Upper lobe of left lung (tissue), 6 donors: ENCODE results near the gene MAP1S. TPM values are rescaled to one million over a fixed set of nuclear protein-coding genes. Genes with fewer than 3 reads are reported as not detected.
"Not testable (repeated sequence)": the region's sequence is repeated elsewhere in the genome, so short reads cannot be mapped to it uniquely, and the experiment has no call there.

ENCODE experiments used
- ATAC-seq, 2 donors: fragments of 200-7000 bp; cut with Tn5 transposase; one replicate each; pipeline ENCODE4 v1.9.1; 2022; ENCODE audit warnings: mild to moderate bottlenecking in 2 of 2, moderate library complexity in 2 of 2; ENCODE audit not compliant: low FRiP score in 2 of 2
- DNase-seq, 2 donors: peaks; one replicate each; pipeline ENCODE4 v3.0.0-alpha.2; 2019 to 2020
- H3K27ac ChIP-seq, 4 donors: fragments of 200-600 bp; sonication (generic); one replicate each; pipeline ENCODE4 v1.5.1; 2016 to 2019
- H3K27me3 ChIP-seq, 4 donors: fragments of 200-600 bp; sonication (generic); one replicate each; pipeline ENCODE4 v1.5.1; 2017 to 2019
- H3K36me3 ChIP-seq, 4 donors: fragments of 200-600 bp; sonication (generic); one replicate each; pipeline ENCODE4 v1.5.1; 2016 to 2019
- H3K4me1 ChIP-seq, 4 donors: fragments of 200-600 bp; sonication (generic); one replicate each; pipeline ENCODE4 v1.5.1; 2018 to 2019
- H3K4me3 ChIP-seq, 4 donors: fragments of 200-600 bp; sonication (generic); one replicate each; pipeline ENCODE4 v1.5.1; 2017 to 2019; ENCODE audit warnings: mild to moderate bottlenecking in 2 of 4, moderate library complexity in 1 of 4
- H3K9me3 ChIP-seq, 4 donors: fragments of 200-600 bp; sonication (generic); one replicate each; pipeline ENCODE4 v1.5.1; 2018 to 2019
- CTCF ChIP-seq, 6 experiments: fragments of 450-650 bp in 4 of 6; fragments of 200-600 bp in 2 of 6; sonication (generic) in 2 of 6; IDR thresholded peaks; one replicate each; pipeline ENCODE4 v1.5.1; 2016 to 2019; ENCODE audit warnings: antibody characterized with exemption in 6 of 6
- EP300 ChIP-seq, 4 donors: sonication (generic); formaldehyde crosslinking; IDR thresholded peaks; one replicate each; pipeline ENCODE4 v1.5.1; 2017; ENCODE audit warnings: antibody characterized with exemption in 4 of 4, control low read depth in 2 of 4
- POLR2A ChIP-seq, 4 donors: fragments of 450-650 bp; IDR thresholded peaks; one replicate each; pipeline ENCODE4 v1.5.1; 2016 to 2017; ENCODE audit warnings: antibody characterized with exemption in 4 of 4, mild to moderate bottlenecking in 2 of 4
- POLR2AphosphoS5 ChIP-seq, 2 donors: sonication (generic); formaldehyde crosslinking; IDR thresholded peaks; one replicate each; pipeline ENCODE4 v1.5.1; 2017; ENCODE audit warnings: antibody characterized with exemption in 2 of 2
- WGBS, 2 donors: methylation state at CpG; one replicate each; pipeline ENCODE4 v1.1.5; 2017 to 2018; 5-methylcytosine and 5-hydroxymethylcytosine counted together
- total RNA-seq, 6 donors: library from RNA; depleted of rRNA in 4 of 6; stranded (reverse); fragments of >200 nt in 4 of 6; gene quantifications; one replicate each; pipeline versions ENCODE4 v1.1.0 to v1.2.1, GENCODE V29; 2016 to 2021
- donor health status: DM: no; HTN: no; CAD: no; lungs with moderate emphysema.
- donor health status: DM: no; HTN: yes; CAD: no; lungs with severe emphysema.

The MAP1S gene
- total RNA-seq, 6 donors from 2014 or later: 23.6 to 87.9 (median 63.7) TPM

GRCh38 chr19:17772172-17772571, 52.9 kb downstream of the MAP1S start:
- Histone ChIP-seq H3K27ac (no peak overlapping the region), H3K4me1 (peaks cover 0 to 3% (median 0%) of the 10 kb centered on the region in 4 donors), H3K36me3 (peaks cover 0 to 4% (median 0%) of the 10 kb centered on the region in 4 donors), H3K27me3 (no peaks in the 10 kb centered on the region), H3K9me3 (no peaks in the 10 kb centered on the region), H3K4me3 (no peak overlapping the region)
- TF ChIP-seq EP300 (IDR thresholded peaks at IDR 0.05) (no peak), CTCF (IDR thresholded peaks at IDR 0.05) (no peak), POLR2AphosphoS5 (IDR thresholded peaks at IDR 0.05) (no peak), POLR2A (IDR thresholded peaks at IDR 0.05) (no peak)
- ATAC-seq: no peak
- 92 to 94% methylated on average over 4 of the region's 4 CpGs for WGBS, 2 donors
- DNase-seq: no peak

GRCh38 chr19:17775245-17775927, 56.1 kb downstream of the MAP1S start:
- H3K9me3 ChIP-seq: no peaks in the 10 kb centered on the region
- peaks cover 0 to 8% (median 2%) of the 10 kb centered on the region in 4 donors for H3K27me3 ChIP-seq
- WGBS, 2 donors: 71 to 75% methylated on average over 15 to 16 of the region's 16 CpGs
- no peak for ATAC-seq
- H3K27ac ChIP-seq: no peak overlapping the region
- TF ChIP-seq CTCF (IDR thresholded peaks at IDR 0.05) (peak in 4 of 6 experiments; percentile 14 to 52 (median 32)), EP300 (IDR thresholded peaks at IDR 0.05) (no peak)
- no peak for DNase-seq
- peaks cover 0 to 16% (median 13%) of the 10 kb centered on the region in 4 donors for H3K4me1 ChIP-seq
- H3K36me3 ChIP-seq: peaks cover 0 to under 1% (median 0%) of the 10 kb centered on the region in 4 donors
- H3K4me3 ChIP-seq: no peak overlapping the region

DNA sequence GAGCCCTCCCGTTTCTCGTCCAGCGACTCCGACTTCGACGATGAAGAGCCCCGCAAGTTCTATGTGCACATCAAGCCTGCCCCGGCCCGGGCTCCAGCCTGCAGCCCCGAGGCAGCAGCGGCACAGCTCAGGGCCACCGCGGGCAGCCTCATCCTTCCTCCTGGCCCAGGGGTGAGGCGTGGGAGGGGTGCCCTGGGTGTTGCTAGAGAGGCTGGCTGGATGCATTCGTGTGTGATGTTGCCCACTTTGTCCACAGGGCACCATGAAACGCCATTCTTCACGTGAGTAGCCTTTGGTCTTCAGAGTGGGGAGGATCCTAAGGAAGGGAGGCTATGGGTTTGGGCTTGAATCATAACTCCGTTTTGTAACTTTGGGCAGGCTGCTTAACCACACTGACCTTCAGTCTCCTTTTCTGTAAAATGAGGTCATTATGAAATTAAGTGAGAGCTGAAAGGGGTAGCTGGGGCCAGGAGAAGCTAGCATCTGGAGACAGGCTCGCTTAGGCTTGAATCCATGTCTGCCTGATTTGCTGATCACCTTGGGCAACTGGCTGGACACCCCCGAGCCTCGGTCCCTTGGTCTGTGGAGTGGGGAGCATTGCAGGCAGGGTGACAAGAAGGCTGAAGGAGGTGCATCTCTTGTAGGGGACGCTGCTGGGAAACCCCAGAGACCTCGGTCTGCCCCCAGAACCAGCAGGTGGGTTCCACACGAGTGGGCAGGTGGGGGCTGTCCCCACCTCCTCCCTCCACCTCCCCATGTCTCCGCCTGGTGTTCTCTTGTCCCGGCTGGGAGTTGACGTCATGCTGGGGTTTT, 56.9 kb downstream of the MAP1S start:
- ATAC-seq (peak in 1 of 2 donors; percentile 48), DNase-seq (peak; percentile 44 to 81)

GRCh38 chr19:17777840-17778239, 58.6 kb downstream of the MAP1S start:
- H3K4me3 ChIP-seq, H3K36me3 ChIP-seq, ATAC-seq, H3K9me3 ChIP-seq, DNase-seq, H3K27me3 ChIP-seq, H3K27ac ChIP-seq: not testable (repeated sequence)
- H3K4me1 ChIP-seq: peaks cover 0 to 16% (median 13%) of the 10 kb centered on the region in 4 donors
- 78 to 84% methylated on average over 10 of the region's 10 CpGs for WGBS, 2 donors

More for the DNA sequence above, 56.9 kb downstream of the MAP1S start:
- Histone ChIP-seq H3K9me3 (no peaks in the 10 kb centered on the region), H3K27me3 (peaks cover 0 to 8% (median 2%) of the 10 kb centered on the region in 4 donors), H3K4me1 (peaks cover 0 to 16% (median 13%) of the 10 kb centered on the region in 4 donors), H3K36me3 (no peaks in the 10 kb centered on the region), H3K27ac (no peak overlapping the region), H3K4me3 (no peak overlapping the region)
- TF ChIP-seq CTCF (IDR thresholded peaks at IDR 0.05) (no peak), POLR2AphosphoS5 (IDR thresholded peaks at IDR 0.05) (peak in 1 of 2 donors; percentile 29)
- 62 to 73% methylated on average over 18 to 27 of the region's 27 CpGs for WGBS, 2 donors

DNA sequence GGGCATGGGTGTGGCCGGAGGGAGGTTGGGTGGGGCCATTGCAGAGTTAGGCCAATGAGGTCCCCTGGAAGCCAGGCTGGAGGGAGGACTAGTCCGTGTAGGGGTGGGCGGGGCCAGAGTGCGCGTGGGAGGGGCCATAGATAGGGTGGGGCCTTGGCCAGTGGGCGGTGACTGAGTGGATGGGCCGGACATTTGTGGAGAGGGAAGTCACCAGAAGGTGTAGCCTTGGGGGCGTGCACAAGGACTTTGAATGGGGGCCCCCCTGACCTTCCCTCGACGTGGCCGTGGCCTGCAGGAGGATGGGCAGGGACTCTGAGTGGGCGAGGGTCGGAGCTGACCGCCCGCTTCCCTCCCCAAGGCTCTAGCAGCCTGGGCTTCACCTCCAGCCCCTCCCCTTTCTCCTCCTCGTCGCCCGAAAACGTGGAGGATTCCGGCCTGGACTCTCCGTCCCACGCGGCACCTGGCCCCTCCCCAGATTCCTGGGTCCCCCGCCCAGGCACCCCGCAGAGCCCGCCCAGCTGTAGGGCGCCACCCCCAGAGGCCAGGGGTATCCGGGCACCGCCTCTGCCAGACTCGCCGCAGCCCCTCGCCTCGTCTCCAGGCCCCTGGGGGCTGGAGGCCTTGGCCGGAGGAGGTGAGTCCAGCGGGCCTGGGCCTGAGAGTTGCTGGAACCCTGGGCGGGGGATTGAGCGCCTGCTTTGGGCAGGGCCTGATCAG, 59.1 kb downstream of the MAP1S start:
- Histone ChIP-seq H3K36me3 (no peaks in the 10 kb centered on the region), H3K27me3 (peaks cover 0 to 8% (median 2%) of the 10 kb centered on the region in 4 donors), H3K9me3 (no peaks in the 10 kb centered on the region), H3K4me1 (peaks cover 0 to 16% (median 13%) of the 10 kb centered on the region in 4 donors), H3K27ac (peak overlapping the region in 2 of 4 donors; percentile 30 to 53), H3K4me3 (peak overlapping the region in 3 of 4 donors; percentile 18 to 44 (median 33))
- no peak for TF ChIP-seq EP300 (IDR thresholded peaks at IDR 0.05)
- TF ChIP-seq POLR2AphosphoS5 (IDR thresholded peaks at IDR 0.05): no peak
- no peak for TF ChIP-seq CTCF (IDR thresholded peaks at IDR 0.05)
- TF ChIP-seq POLR2A (IDR thresholded peaks at IDR 0.05): no peak
- peak; percentile 70 to 78 for ATAC-seq
- WGBS, 2 donors: 9% methylated on average over 13 to 30 of the region's 37 CpGs
- peak; percentile 78 to 93 for DNase-seq
